IMR-90 (cell line): ENCODE measurements around the gene KLHDC7B. TPM values are rescaled to one million over a fixed set of nuclear protein-coding genes. Genes with fewer than 3 reads are reported as not detected.

Experiments used
- ATAC-seq: fragments of 200-7000 bp; cut with Tn5 transposase; 2 replicates; pipeline ENCODE4 v1.9.1; 2020; ENCODE audit warnings: low read depth, mild to moderate bottlenecking, moderate library complexity
- BruUV-seq: library from RNA; stranded (reverse); fragments of 400-500 nt; replicated peaks from 2 replicates; lab custom pipeline; 2021; lab: Mats Ljungman, UMichigan
- CTCF ChIA-PET: fragments of 300-600 bp; formaldehyde crosslinking; extraction: SDS; loops from one replicate; lab custom pipeline; 2021; ENCODE audit warnings: antibody characterized with exemption; lab: Yijun Ruan, JAX
- POLR2A ChIA-PET: fragments of 300-600 bp; sonication (Branson Sonifier 250); formaldehyde crosslinking; loops from one replicate; lab custom pipeline; 2022; ENCODE audit warnings: antibody characterized with exemption; ENCODE audit not compliant: unreplicated experiment; lab: Charles Lee
- DNase-seq: peaks from one replicate; pipeline ENCODE4 v3.0.0; 2013
- H2AFZ ChIP-seq: replicated peaks from 2 replicates; pipeline ENCODE3; 2013; ENCODE audit warnings: low read length, mild to moderate bottlenecking; ENCODE audit not compliant: poor library complexity
- H2AK5ac ChIP-seq: 2 replicates; pipeline ENCODE4 v1.6.1; 2013; ENCODE audit warnings: low read depth, low read length, inconsistent platforms
- H2AK9ac ChIP-seq: replicated peaks from 2 replicates; pipeline ENCODE3; 2013; ENCODE audit warnings: mild to moderate bottlenecking, low read depth, low read length, moderate library complexity; ENCODE audit not compliant: poor library complexity
- H2BK120ac ChIP-seq: 2 replicates; pipeline ENCODE4 v1.6.1; 2013; ENCODE audit warnings: low read depth, low read length, inconsistent platforms
- H2BK15ac ChIP-seq: 3 replicates; pipeline ENCODE4 v1.6.1; 2013; ENCODE audit warnings: low read depth, low read length, inconsistent platforms
- H2BK20ac ChIP-seq: 2 replicates; pipeline ENCODE4 v1.6.1; 2013; ENCODE audit warnings: low read depth, mild to moderate bottlenecking, inconsistent platforms, low read length, moderate library complexity
- H2BK5ac ChIP-seq: 2 replicates; pipeline ENCODE4 v1.6.1; 2013; ENCODE audit warnings: mild to moderate bottlenecking, low read depth, low read length, inconsistent platforms; ENCODE audit not compliant: poor library complexity, severe bottlenecking
- H3K14ac ChIP-seq: replicated peaks from 2 replicates; pipeline ENCODE4 v1.6.1; 2013; ENCODE audit warnings: low read depth, low read length, inconsistent platforms
- H3K18ac ChIP-seq: 2 replicates; pipeline ENCODE4 v1.6.1; 2013; ENCODE audit warnings: low read depth, low read length, control low read depth
- H3K23ac ChIP-seq: 2 replicates; pipeline ENCODE4 v1.6.1; 2013; ENCODE audit warnings: low read depth, low read length, inconsistent platforms
- H3K27ac ChIP-seq: 2 replicates; pipeline ENCODE4 v1.5.1; 2013; ENCODE audit warnings: mild to moderate bottlenecking, control low read depth, low read length; ENCODE audit not compliant: insufficient read depth
- H3K27me3 ChIP-seq: 2 replicates; pipeline ENCODE4 v1.6.1; 2013; ENCODE audit warnings: low read length; ENCODE audit not compliant: control insufficient read depth, insufficient read depth
- H3K36me3 ChIP-seq: 2 replicates; pipeline ENCODE4 v1.6.1; 2013; ENCODE audit warnings: low read length, mixed read lengths; ENCODE audit not compliant: control insufficient read depth, insufficient read depth
- H3K4ac ChIP-seq: 2 replicates; pipeline ENCODE4 v1.6.1; 2013; ENCODE audit warnings: low read depth, low read length, inconsistent platforms
- H3K4me1 ChIP-seq: 2 replicates; pipeline ENCODE4 v1.6.1; 2013; ENCODE audit warnings: low read length, mixed read lengths; ENCODE audit not compliant: control insufficient read depth, insufficient read depth
- H3K4me2 ChIP-seq: 2 replicates; pipeline ENCODE4 v1.6.1; 2013; ENCODE audit warnings: low read depth, mild to moderate bottlenecking, control low read depth, low read length, moderate library complexity
- H3K4me3 ChIP-seq: 2 replicates; pipeline ENCODE4 v1.5.1; 2013; ENCODE audit warnings: low read depth, mild to moderate bottlenecking, control low read depth, low read length, moderate library complexity; ENCODE audit not compliant: insufficient read depth
- H3K56ac ChIP-seq: 2 replicates; pipeline ENCODE4 v1.6.1; 2013; ENCODE audit warnings: low read length, inconsistent platforms; ENCODE audit not compliant: insufficient read depth; ENCODE audit errors: extremely low read depth
- H3K79me1 ChIP-seq, 2 experiments: 2 replicates each; pipeline ENCODE4 v1.6.1; 2013; ENCODE audit warnings: low read length in 2 of 2, inconsistent platforms in 1 of 2, low read depth in 1 of 2
- H3K9ac ChIP-seq: 2 replicates; pipeline ENCODE4 v1.6.1; 2013; ENCODE audit warnings: low read depth, low read length, control low read depth
- H3K9me1 ChIP-seq: 2 replicates; pipeline ENCODE4 v1.6.1; 2013; ENCODE audit warnings: low read length, inconsistent platforms; ENCODE audit not compliant: insufficient read depth
- H3K9me3 ChIP-seq: 2 replicates; pipeline ENCODE4 v1.6.1; 2013; ENCODE audit warnings: low read length; ENCODE audit not compliant: control insufficient read depth, insufficient read depth
- H4K20me1 ChIP-seq: 2 replicates; pipeline ENCODE4 v1.6.1; 2013; ENCODE audit warnings: low read length, inconsistent platforms; ENCODE audit not compliant: insufficient read depth
- H4K5ac ChIP-seq: 2 replicates; pipeline ENCODE4 v1.6.1; 2013; ENCODE audit warnings: mild to moderate bottlenecking, low read depth, low read length, control low read depth
- H4K8ac ChIP-seq, 2 experiments: 2 replicates each; pipeline ENCODE4 v1.6.1; 2013; ENCODE audit warnings: low read depth in 2 of 2, low read length in 2 of 2, control low read depth in 1 of 2, inconsistent platforms in 1 of 2
- H4K91ac ChIP-seq: 2 replicates; pipeline ENCODE4 v1.6.1; 2013; ENCODE audit warnings: low read depth, low read length, inconsistent platforms; ENCODE audit not compliant: insufficient read depth
- BHLHE40 ChIP-seq: fragments of 150-350 bp; IDR thresholded peaks from 2 replicates; pipeline ENCODE4 v1.6.1; 2016; ENCODE audit warnings: mild to moderate bottlenecking, low read depth, low read length
- CEBPB ChIP-seq: IDR thresholded peaks from 2 replicates; pipeline ENCODE4 v1.6.1; 2012; ENCODE audit warnings: low read depth, low read length, improper control_type of control experiment
- FOS ChIP-seq: fragments of 150-350 bp; IDR thresholded peaks from 2 replicates; pipeline ENCODE4 v1.6.1; 2016; ENCODE audit warnings: low read depth, low read length
- MAFK ChIP-seq: IDR thresholded peaks from 2 replicates; pipeline ENCODE4 v1.6.1; 2012; ENCODE audit warnings: low read depth, low read length, improper control_type of control experiment
- MAZ ChIP-seq: IDR thresholded peaks from 2 replicates; pipeline ENCODE4 v1.6.1; 2012; ENCODE audit warnings: low read depth, mild to moderate bottlenecking, low read length, improper control_type of control experiment, moderate library complexity, borderline replicate concordance
- NFE2L2 ChIP-seq: fragments of 150-350 bp; IDR thresholded peaks from 2 replicates; pipeline ENCODE4 v1.6.1; 2016; ENCODE audit warnings: low read depth, mild to moderate bottlenecking, low read length
- POLR2A ChIP-seq: IDR thresholded peaks from 2 replicates; pipeline ENCODE4 v1.6.1; 2012; ENCODE audit warnings: mild to moderate bottlenecking, low read depth, low read length
- RAD21 ChIP-seq: IDR thresholded peaks from 2 replicates; pipeline ENCODE4 v1.6.1; 2012; ENCODE audit warnings: low read length, improper control_type of control experiment
- RCOR1 ChIP-seq: IDR thresholded peaks from 2 replicates; pipeline ENCODE4 v1.6.1; 2012; ENCODE audit warnings: mild to moderate bottlenecking, low read length, improper control_type of control experiment; ENCODE audit not compliant: insufficient replicate concordance
- RFX5 ChIP-seq: IDR thresholded peaks from 2 replicates; pipeline ENCODE4 v1.8.0; 2012; ENCODE audit warnings: low read depth, mild to moderate bottlenecking, low read length, moderate library complexity
- SMC3 ChIP-seq: fragments of 150-350 bp; IDR thresholded peaks from 2 replicates; pipeline ENCODE4 v1.6.1; 2016; ENCODE audit warnings: low read depth, mild to moderate bottlenecking, antibody characterized with exemption, low read length, moderate library complexity
- WGBS, 2 experiments: methylation state at CpG; one replicate each; pipeline versions ENCODE4 v1.1.5 to v1.1.7; 2013; ENCODE audit warnings: missing lambda C conversion rate in 2 of 2; ENCODE audit not compliant: insufficient read length in 1 of 2; ENCODE audit errors: extremely low coverage in 2 of 2; 5-methylcytosine and 5-hydroxymethylcytosine counted together
- dilution Hi-C: fragments of 300-500 bp; cut with HindIII; formaldehyde crosslinking; loops from one replicate; pipeline ENCODE4 v1.14.3; 2018; ENCODE audit warnings: low sequenced_read_pairs; ENCODE audit not compliant: unreplicated experiment
- in situ Hi-C: fragments of 300-500 bp; cut with MboI; formaldehyde crosslinking; loops from 3 replicates; pipeline ENCODE4 v1.14.3; 2019; ENCODE audit warnings: low sequenced_read_pairs, inconsistent platforms, mixed read lengths
- intact Hi-C: fragments of 100-400 bp; cut with micrococcal nuclease; formaldehyde crosslinking; loops from 2 replicates; pipeline ENCODE4 v1.10.0; 2022
- polyA plus RNA-seq, 3 experiments: library from polyadenylated mRNA; depleted of rRNA; stranded (reverse); fragments of >200 nt; gene quantifications; 2 replicates each; pipeline ENCODE4 v1.2.3, GENCODE V29; 2012; ENCODE audit warnings: low replicate concordance in 1 of 3
- total RNA-seq: library from RNA; depleted of rRNA; stranded (reverse); fragments of >200 nt; gene quantifications from 2 replicates; pipeline ENCODE4 v1.2.3, GENCODE V29; 2012
- TF ChIP-seq, protein P1 (sequence below): fragments of 150-350 bp; IDR thresholded peaks from 2 replicates; pipeline ENCODE4 v1.6.1; 2016; ENCODE audit warnings: low read depth, mild to moderate bottlenecking, low read length, moderate library complexity, borderline replicate concordance
- TF ChIP-seq, protein P2 (sequence below): fragments of 150-350 bp; IDR thresholded peaks from 2 replicates; pipeline ENCODE4 v1.6.1; 2017; ENCODE audit warnings: mild to moderate bottlenecking, antibody characterized with exemption, low read length, low read depth
- TF ChIP-seq, protein P3 (sequence below): conservative IDR thresholded peaks from 2 replicates; pipeline ENCODE4 v1.5.1; 2012; ENCODE audit warnings: mild to moderate bottlenecking, low read depth, low read length, improper control_type of control experiment

KLHDC7B gene
- total and polyA plus RNA-seq, 2 of the 4 experiments (the other 2 are of a cell fraction), result 0.05 TPM; not detected in 1

DNA sequence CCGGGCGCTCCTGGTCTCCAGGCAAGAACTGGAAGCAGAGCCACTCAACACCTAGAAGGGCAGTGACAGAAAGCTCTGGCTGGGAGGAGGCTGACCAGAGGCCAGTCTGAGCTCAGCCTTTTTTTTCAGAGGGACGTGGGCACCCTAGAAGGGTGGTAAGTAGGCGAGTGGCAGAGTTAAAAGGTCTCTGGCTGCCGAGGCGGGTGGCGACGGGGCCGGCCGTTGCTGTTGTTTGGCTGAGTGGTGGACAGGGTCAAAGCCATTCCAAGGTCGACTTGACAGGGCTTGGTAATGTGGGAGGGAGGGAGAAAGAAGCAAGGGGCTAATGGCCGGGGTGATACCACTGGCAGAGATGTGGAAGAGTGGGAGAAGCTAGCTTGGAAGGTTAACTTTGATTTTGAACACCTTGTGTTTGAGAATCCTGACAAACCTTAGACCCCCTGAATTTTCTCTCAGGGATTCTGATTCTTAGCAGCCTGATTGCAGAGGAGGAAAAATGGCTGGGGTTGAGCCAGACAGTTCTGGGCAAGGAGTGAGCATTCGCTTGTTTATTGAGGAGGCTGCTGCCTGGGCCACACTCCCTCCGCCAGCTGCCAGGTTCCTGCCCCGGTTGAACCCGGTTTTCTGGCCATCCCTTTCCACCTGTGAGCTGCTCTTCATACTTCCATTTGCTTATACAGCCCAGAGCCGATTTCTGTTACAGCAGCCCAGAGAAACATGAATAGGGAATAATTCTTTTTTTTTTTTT, 17.9 kb downstream of the KLHDC7B start:
- H2BK120ac ChIP-seq, result no peak overlapping the region
- dilution Hi-C loops (no loop called here), in situ Hi-C loops (no loop called here), intact Hi-C loops (no loop called here)
- no peak overlapping the region for H3K18ac ChIP-seq
- H2BK15ac ChIP-seq, result no peak overlapping the region
- no peak overlapping the region for H3K27ac ChIP-seq
- BruUV-seq, result no TSS peak
- peak overlapping the region; percentile 98 for H2AFZ ChIP-seq
- no peaks in the 10 kb centered on the region for H3K79me1 ChIP-seq
- ATAC-seq (no peak), DNase-seq (no peak)
- H3K9ac ChIP-seq, result peak overlapping the region; percentile 48
- H3K9me1 ChIP-seq, result 0 out of 2 replicates have a peak, but pooled peaks cover 4% of the 10 kb centered on the region
- peak overlapping the region; percentile 97 for H3K4me2 ChIP-seq
- H4K91ac ChIP-seq, result no peak overlapping the region; the same call in 1 of the 2 replicates
- POLR2A ChIA-PET, result interaction anchor here (0.5 kb wide), 1 partner anchor 96 kb away, joined by 3 read pairs; no protein-coding TSS in a partner anchor
- no peak overlapping the region for H3K4ac ChIP-seq
- no peak overlapping the region for H2AK5ac ChIP-seq
- no peak overlapping the region for H2BK20ac ChIP-seq
- no peak overlapping the region for H3K23ac ChIP-seq
- H3K14ac ChIP-seq, result peak overlapping the region; percentile 22; the same call in 1 of the 2 replicates
- H2AK9ac ChIP-seq, result peak overlapping the region; percentile 85
- H3K56ac ChIP-seq, result no peak overlapping the region
- H3K36me3 ChIP-seq, result no peaks in the 10 kb centered on the region
- peak overlapping the region; percentile 4; the same call in 1 of the 2 replicates for H4K5ac ChIP-seq
- H4K8ac ChIP-seq, result peak overlapping the region; percentile 65 to 74; a peak in 2 of 4 replicates
- no peaks in the 10 kb centered on the region for H4K20me1 ChIP-seq
- no peak overlapping the region for H2BK5ac ChIP-seq
- peak overlapping the region; percentile 63 for H3K4me3 ChIP-seq
- no peaks in the 10 kb centered on the region for H3K4me1 ChIP-seq
- peaks cover 22% of the 10 kb centered on the region for H3K27me3 ChIP-seq
- H3K9me3 ChIP-seq, result no peaks in the 10 kb centered on the region
- 8% methylated on average over 9 of the region's 17 CpGs; no CpG with 5 or more reads in 1 of the 2 experiments for WGBS, 2 experiments
- CTCF ChIA-PET, result interaction anchor here (0.8 to 1.9 kb wide), 6 partner anchors 8 to 55 kb away, joined by 3 to 8 read pairs (median 4); partner anchors contain the start of genes LMF2, NCAPH2 and SCO2
- TF ChIP-seq, protein P1, sequence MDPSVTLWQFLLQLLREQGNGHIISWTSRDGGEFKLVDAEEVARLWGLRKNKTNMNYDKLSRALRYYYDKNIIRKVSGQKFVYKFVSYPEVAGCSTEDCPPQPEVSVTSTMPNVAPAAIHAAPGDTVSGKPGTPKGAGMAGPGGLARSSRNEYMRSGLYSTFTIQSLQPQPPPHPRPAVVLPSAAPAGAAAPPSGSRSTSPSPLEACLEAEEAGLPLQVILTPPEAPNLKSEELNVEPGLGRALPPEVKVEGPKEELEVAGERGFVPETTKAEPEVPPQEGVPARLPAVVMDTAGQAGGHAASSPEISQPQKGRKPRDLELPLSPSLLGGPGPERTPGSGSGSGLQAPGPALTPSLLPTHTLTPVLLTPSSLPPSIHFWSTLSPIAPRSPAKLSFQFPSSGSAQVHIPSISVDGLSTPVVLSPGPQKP, result no peak
- TF ChIP-seq SMC3 (no peak), CEBPB (no peak), MAFK (no peak), RFX5 (no peak), NFE2L2 (no peak), RAD21 (no peak), RCOR1 (no peak), BHLHE40 (no peak), POLR2A (no peak), FOS (no peak), MAZ (no peak)
- TF ChIP-seq, protein P2, sequence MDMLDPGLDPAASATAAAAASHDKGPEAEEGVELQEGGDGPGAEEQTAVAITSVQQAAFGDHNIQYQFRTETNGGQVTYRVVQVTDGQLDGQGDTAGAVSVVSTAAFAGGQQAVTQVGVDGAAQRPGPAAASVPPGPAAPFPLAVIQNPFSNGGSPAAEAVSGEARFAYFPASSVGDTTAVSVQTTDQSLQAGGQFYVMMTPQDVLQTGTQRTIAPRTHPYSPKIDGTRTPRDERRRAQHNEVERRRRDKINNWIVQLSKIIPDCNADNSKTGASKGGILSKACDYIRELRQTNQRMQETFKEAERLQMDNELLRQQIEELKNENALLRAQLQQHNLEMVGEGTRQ, result no peak
- TF ChIP-seq, protein P3, sequence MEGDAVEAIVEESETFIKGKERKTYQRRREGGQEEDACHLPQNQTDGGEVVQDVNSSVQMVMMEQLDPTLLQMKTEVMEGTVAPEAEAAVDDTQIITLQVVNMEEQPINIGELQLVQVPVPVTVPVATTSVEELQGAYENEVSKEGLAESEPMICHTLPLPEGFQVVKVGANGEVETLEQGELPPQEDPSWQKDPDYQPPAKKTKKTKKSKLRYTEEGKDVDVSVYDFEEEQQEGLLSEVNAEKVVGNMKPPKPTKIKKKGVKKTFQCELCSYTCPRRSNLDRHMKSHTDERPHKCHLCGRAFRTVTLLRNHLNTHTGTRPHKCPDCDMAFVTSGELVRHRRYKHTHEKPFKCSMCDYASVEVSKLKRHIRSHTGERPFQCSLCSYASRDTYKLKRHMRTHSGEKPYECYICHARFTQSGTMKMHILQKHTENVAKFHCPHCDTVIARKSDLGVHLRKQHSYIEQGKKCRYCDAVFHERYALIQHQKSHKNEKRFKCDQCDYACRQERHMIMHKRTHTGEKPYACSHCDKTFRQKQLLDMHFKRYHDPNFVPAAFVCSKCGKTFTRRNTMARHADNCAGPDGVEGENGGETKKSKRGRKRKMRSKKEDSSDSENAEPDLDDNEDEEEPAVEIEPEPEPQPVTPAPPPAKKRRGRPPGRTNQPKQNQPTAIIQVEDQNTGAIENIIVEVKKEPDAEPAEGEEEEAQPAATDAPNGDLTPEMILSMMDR, result no peak
